Adrenal gland (tissue), 12 donors: ENCODE results near the gene UBR3. TPM values are rescaled to one million over a fixed set of nuclear protein-coding genes. Genes with fewer than 3 reads are reported as not detected.

Experiments used
- DNase-seq, 7 donors: peaks; one replicate each; pipeline ENCODE4 v3.0.0-alpha.2; 2019 to 2020
- H3K27ac ChIP-seq, 5 donors: fragments of 200-600 bp; sonication (generic) in 4 of 5; 1 replicate in 3 of 5; 2 replicates in 2 of 5; pipeline versions ENCODE4 v1.5.1 to v1.8.0; 2016 to 2020; ENCODE audit warnings: mild to moderate bottlenecking in 1 of 5
- H3K27me3 ChIP-seq: fragments of 200-600 bp; 2 replicates; pipeline ENCODE4 v1.8.0; 2021
- H3K36me3 ChIP-seq, 2 donors: fragments of 200-600 bp; replicated peaks in 1 of 2; 1 replicate in 1 of 2; 2 replicates in 1 of 2; pipeline versions ENCODE4 v1.5.1 to v1.8.0; 2018 to 2022
- H3K4me1 ChIP-seq, 2 donors: fragments of 200-600 bp; replicated peaks in 1 of 2; 1 replicate in 1 of 2; 2 replicates in 1 of 2; pipeline versions ENCODE4 v1.5.1 to v1.8.0; 2018 to 2021
- H3K4me3 ChIP-seq, 4 donors: fragments of 200-600 bp; sonication (generic) in 3 of 4; one replicate each; pipeline ENCODE4 v1.5.1; 2016 to 2018
- H3K9me3 ChIP-seq, 3 donors: fragments of 200-600 bp; sonication (generic) in 1 of 3; replicated peaks in 1 of 3; 1 replicate in 2 of 3; 2 replicates in 1 of 3; pipeline versions ENCODE4 v1.5.1 to v1.8.0; 2016 to 2021
- CTCF ChIP-seq, 6 experiments: fragments of 450-650 bp in 4 of 6; fragments of 200-600 bp in 2 of 6; sonication (generic) in 1 of 6; IDR thresholded peaks; 1 replicate in 5 of 6; 2 replicates in 1 of 6; pipeline versions ENCODE4 v1.5.1 to v1.8.0; 2016 to 2021; ENCODE audit warnings: antibody characterized with exemption in 6 of 6, mild to moderate bottlenecking in 2 of 6, moderate library complexity in 1 of 6
- POLR2A ChIP-seq, 2 donors: fragments of 450-650 bp; IDR thresholded peaks; one replicate each; pipeline ENCODE4 v1.6.1; 2017; ENCODE audit warnings: antibody characterized with exemption in 2 of 2, mild to moderate bottlenecking in 2 of 2, moderate library complexity in 1 of 2
- WGBS, 4 donors: extraction: QIAGEN DNeasy Blood & Tissue Kit in 2 of 4; methylation state at CpG; one replicate each; pipeline versions ENCODE4 v1.1.5 to v1.1.7; 2013 to 2017; 5-methylcytosine and 5-hydroxymethylcytosine counted together
- intact Hi-C, 2 donors: fragments of 100-400 bp; cut with DNase I; formaldehyde crosslinking; loops; one replicate each; pipeline versions ENCODE4 v1.14.1 to v1.15.0; 2022 to 2023
- polyA plus RNA-seq, 3 donors: library from polyadenylated mRNA; stranded (reverse); fragments of 200-250 nt in 2 of 3; fragments of 350-450 nt in 1 of 3; fragmentation: Illumina TruSeq in 1 of 3; extraction: RNeasy Lipid Tissue Mini Kit (QIAGEN cat#74804) in 1 of 3; gene quantifications; one replicate each; pipeline ENCODE4 v1.2.3, GENCODE V29; 2013 to 2014
- total RNA-seq, 9 donors: library from RNA; depleted of rRNA in 4 of 9; stranded (reverse); fragments of >200 nt in 4 of 9; fragments of 120-200 nt in 1 of 9; fragmentation: NEBNext Ultra II Directional in 1 of 9; extraction: Animal tissue kit (Norgen Biotek cat#: 25700) in 1 of 9; gene quantifications; one replicate each; pipeline versions ENCODE4 v1.1.0 to v1.2.4, GENCODE V29; 2013 to 2023
- donor health status: healthy with polysubstance abuse.
- donor health status: Bipolar disorder and iron deficiency.
- donor health status: DM: yes; HTN: yes; CAD: no.
- donor health status: DM: no; HTN: no; CAD: no.
- donor health status: DM: no; HTN: no; CAD: no.
- donor health status: DM: yes; HTN: yes; CAD: no.

The UBR3 gene
- total and polyA plus RNA-seq, 12 donors, result 25.5 to 85.7 (median 62.8) TPM

GRCh38 chr2:169963786-169964185 is 136.5 kb downstream of the UBR3 start:
- no peak for TF ChIP-seq POLR2A (IDR thresholded peaks at IDR 0.05)
- TF ChIP-seq CTCF (IDR thresholded peaks at IDR 0.05), result no peak
- H3K27me3 ChIP-seq, result no peaks in the 10 kb centered on the region
- H3K36me3 ChIP-seq, result peaks cover 0 to 4% of the 10 kb centered on the region in 2 donors
- H3K4me3 ChIP-seq, result no peak overlapping the region
- H3K9me3 ChIP-seq, result peaks cover 0 to 4% (median 0%) of the 10 kb centered on the region in 3 donors
- no peak for DNase-seq
- intact Hi-C loops, result no loop called here
- no peak overlapping the region for H3K27ac ChIP-seq
- peaks cover 7 to 17% of the 10 kb centered on the region in 2 donors for H3K4me1 ChIP-seq

DNA sequence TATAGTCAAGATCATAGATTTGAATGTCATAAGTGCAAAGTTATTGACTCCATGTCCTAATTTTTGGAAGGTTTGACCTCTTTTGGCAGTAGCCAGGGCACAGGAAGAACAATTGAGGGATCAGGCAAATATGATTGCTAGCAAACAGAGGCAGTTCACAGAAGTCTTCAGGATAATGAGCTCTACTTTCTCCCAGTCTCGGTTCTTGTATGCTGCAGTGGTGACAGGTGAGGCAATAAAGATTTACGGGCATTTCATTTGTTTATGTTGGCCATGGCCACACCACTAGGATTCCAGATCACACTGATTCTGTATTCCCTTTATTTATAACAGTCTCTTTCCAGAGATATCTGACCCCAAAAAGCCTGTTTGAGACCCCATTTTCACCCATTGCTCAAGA is 137.5 kb downstream of the UBR3 start:
- TF ChIP-seq CTCF (IDR thresholded peaks at IDR 0.05) (no peak), POLR2A (IDR thresholded peaks at IDR 0.05) (no peak)
- Histone ChIP-seq H3K27ac (peak overlapping the region in 1 of 5 donors; percentile 27), H3K36me3 (no peaks in the 10 kb centered on the region), H3K4me3 (no peak overlapping the region), H3K9me3 (no peaks in the 10 kb centered on the region), H3K27me3 (no peaks in the 10 kb centered on the region), H3K4me1 (peaks cover 7 to 23% of the 10 kb centered on the region in 2 donors)
- 33 to 67% (median 49%) methylated on average over 2 of the region's 2 CpGs for WGBS, 4 donors
- DNase-seq, result peak in 2 of 7 donors; percentile 13 to 33
- intact Hi-C loops, result no loop called here

- TF ChIP-seq POLR2A (IDR thresholded peaks at IDR 0.05), result no peak
- TF ChIP-seq CTCF (IDR thresholded peaks at IDR 0.05), result no peak
- H3K9me3 ChIP-seq, result no peaks in the 10 kb centered on the region
- H3K4me3 ChIP-seq, result no peak overlapping the region
- H3K4me1 ChIP-seq, result peaks cover 7 to 23% of the 10 kb centered on the region in 2 donors
- intact Hi-C loops, result no loop called here
- H3K27ac ChIP-seq, result no peak overlapping the region
- no peak for DNase-seq
- WGBS, 4 donors, result 77 to 95% (median 86%) methylated on average over 2 of the region's 2 CpGs
- H3K27me3 ChIP-seq, result no peaks in the 10 kb centered on the region
- no peaks in the 10 kb centered on the region for H3K36me3 ChIP-seq
Observed at GRCh38 chr2:169965495-169965894, 138.2 kb downstream of the UBR3 start.

- H3K4me1 ChIP-seq, result peaks cover 7 to 23% of the 10 kb centered on the region in 2 donors
- H3K9me3 ChIP-seq, result no peaks in the 10 kb centered on the region
- intact Hi-C loops, result no loop called here
- H3K27me3 ChIP-seq, result no peaks in the 10 kb centered on the region
- DNase-seq, result no peak
- TF ChIP-seq POLR2A (IDR thresholded peaks at IDR 0.05), result no peak
- TF ChIP-seq CTCF (IDR thresholded peaks at IDR 0.05), result no peak
- no peak overlapping the region for H3K4me3 ChIP-seq
- no peak overlapping the region for H3K27ac ChIP-seq
- 81 to 84% (median 82%) methylated on average over 4 of the region's 4 CpGs for WGBS, 4 donors
- H3K36me3 ChIP-seq, result no peaks in the 10 kb centered on the region
Observed at GRCh38 chr2:169966454-169966853, 139.2 kb downstream of the UBR3 start.
